SK-N-MC (cell line): ENCODE data around the gene ZBTB2.

Experiments used
- EZH2 ChIP-seq: fragments of 200-600 bp; sonication (generic); IDR thresholded peaks from one replicate; pipeline ENCODE4 v1.6.1; 2017; ENCODE audit warnings: antibody characterized with exemption
- FOXP2 ChIP-seq: optimal IDR thresholded peaks from 2 replicates; pipeline ENCODE3; 2011; ENCODE audit warnings: mild to moderate bottlenecking, moderate library complexity; ENCODE audit not compliant: insufficient read depth; ENCODE audit errors: extremely low read length, control extremely low read depth
- POLR2AphosphoS5 ChIP-seq: IDR thresholded peaks from 2 replicates; pipeline ENCODE4 v1.6.1; 2012; ENCODE audit warnings: mild to moderate bottlenecking, low read depth, low read length, borderline replicate concordance

GRCh38 chr6:151380848-151381205, 10.5 kb downstream of the ZBTB2 start:
- TF ChIP-seq EZH2 (no peak), FOXP2 (no peak), POLR2AphosphoS5 (no peak)
